WI38 (cell line): Measurements from ENCODE around the gene BCAS3.

ENCODE experiments used
- H3K4me3 ChIP-seq: 2 replicates; pipeline ENCODE4 v1.5.1; 2011; ENCODE audit warnings: low read depth, mild to moderate bottlenecking, control low read depth, low read length
- TF ChIP-seq, protein P1 (sequence below): IDR thresholded peaks from 2 replicates; pipeline ENCODE4 v1.5.1; 2012; ENCODE audit warnings: low read depth, mild to moderate bottlenecking, control low read depth, low read length

Gene BCAS3

GRCh38 chr17:61312406-61313295 is 635.0 kb downstream of the BCAS3 start:
- TF ChIP-seq, protein P1, sequence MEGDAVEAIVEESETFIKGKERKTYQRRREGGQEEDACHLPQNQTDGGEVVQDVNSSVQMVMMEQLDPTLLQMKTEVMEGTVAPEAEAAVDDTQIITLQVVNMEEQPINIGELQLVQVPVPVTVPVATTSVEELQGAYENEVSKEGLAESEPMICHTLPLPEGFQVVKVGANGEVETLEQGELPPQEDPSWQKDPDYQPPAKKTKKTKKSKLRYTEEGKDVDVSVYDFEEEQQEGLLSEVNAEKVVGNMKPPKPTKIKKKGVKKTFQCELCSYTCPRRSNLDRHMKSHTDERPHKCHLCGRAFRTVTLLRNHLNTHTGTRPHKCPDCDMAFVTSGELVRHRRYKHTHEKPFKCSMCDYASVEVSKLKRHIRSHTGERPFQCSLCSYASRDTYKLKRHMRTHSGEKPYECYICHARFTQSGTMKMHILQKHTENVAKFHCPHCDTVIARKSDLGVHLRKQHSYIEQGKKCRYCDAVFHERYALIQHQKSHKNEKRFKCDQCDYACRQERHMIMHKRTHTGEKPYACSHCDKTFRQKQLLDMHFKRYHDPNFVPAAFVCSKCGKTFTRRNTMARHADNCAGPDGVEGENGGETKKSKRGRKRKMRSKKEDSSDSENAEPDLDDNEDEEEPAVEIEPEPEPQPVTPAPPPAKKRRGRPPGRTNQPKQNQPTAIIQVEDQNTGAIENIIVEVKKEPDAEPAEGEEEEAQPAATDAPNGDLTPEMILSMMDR: no peak
- no peak overlapping the region for H3K4me3 ChIP-seq

DNA sequence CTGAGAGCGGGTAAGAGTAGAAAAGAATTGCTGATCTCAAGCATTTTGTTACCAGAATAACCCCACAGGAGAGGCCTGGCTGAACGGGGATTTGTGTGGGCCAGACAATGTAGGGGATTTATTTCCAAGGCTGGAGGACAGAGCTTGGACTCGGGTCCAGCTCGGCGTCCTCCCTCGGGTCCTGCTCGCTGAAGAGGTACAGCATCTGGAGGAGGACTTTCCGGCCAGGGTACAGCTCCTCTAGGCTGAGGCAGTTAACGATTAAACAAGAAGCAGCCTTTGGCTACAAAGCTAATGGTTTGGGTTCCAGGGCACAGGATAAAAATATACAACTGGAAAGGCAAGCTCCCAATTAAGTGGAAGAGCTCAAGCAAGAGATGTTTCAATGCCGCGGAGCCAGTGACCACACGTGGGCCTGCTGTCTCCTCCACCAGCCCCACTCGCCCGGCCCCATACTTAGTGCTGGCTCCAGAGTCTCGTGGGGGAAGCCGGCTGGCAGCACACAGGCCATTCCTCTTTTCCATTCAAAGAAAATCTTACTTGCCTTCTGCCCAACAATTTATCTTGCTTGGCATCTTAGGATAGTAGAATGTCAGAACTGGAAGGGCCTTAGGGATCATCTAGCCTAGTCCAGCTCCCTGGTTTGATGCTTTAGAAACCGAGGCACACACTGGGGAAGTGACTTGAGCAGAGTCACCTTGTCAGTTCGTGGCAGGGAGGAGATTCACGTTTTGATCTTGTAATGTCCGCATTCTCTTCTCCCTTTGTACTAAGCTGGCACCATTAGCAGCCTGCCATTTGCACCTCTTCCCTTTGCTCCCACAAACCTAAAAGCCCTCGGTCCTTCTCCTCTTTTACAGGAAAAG is 636.0 kb downstream of the BCAS3 start:
- no peak overlapping the region for H3K4me3 ChIP-seq
- TF ChIP-seq, protein P1: no peak

GRCh38 chr17:61314368-61315078 is 636.9 kb downstream of the BCAS3 start:
- no peak overlapping the region for H3K4me3 ChIP-seq
- TF ChIP-seq, protein P1: no peak

- TF ChIP-seq, protein P1: no peak
- no peak overlapping the region for H3K4me3 ChIP-seq
These were observed 639.0 kb downstream of the BCAS3 start for GRCh38 chr17:61316633-61317032.

DNA sequence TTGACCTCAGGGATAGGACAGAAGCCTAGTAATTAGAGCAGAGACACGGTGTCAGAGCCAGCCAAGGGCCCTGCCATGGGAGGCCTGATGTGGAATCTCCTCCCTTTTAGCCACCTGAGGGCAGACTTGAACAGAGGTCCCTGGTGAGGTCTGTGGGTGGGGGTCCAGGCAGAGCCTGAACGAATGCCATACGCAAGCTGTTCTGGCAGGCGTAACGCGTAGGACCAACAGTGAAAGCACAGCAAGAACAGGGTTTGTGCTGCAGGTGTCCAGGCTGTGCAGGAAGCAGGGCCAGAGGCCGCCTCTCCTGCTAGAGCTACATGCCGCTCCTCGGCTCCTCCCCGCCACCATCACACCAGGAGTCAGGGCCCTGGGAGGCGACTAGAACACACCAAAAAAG is 640.1 kb downstream of the BCAS3 start:
- TF ChIP-seq, protein P1: no peak

DNA sequence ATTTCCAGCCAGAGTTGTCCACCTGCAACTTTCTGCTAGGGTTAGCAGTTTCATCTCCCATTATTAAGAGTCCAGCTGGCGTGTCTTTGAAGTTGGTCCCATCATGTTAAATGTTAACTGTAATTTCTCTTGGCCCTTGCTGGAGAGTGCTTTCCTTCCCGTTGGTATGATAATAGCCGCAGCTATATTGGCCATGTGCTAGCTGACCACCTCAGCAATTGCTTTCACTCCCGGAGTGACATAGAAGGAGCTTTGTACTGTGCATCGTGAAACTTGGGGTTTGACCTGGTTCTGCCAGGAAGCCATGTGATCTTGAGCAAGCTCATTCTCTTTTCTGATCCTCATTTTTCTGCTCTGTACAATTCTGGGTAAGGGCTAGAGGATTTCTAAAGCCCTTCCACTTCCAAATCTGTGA is 641.0 kb downstream of the BCAS3 start:
- H3K4me3 ChIP-seq: no peak overlapping the region
- TF ChIP-seq, protein P1: no peak

More for the DNA sequence above, 640.1 kb downstream of the BCAS3 start:
- no peak overlapping the region for H3K4me3 ChIP-seq
